Measurements from ENCODE around the gene HBG2. TPM values are rescaled to one million over a fixed set of nuclear protein-coding genes. Genes with fewer than 3 reads are reported as not detected.
"Not testable (repeated sequence)": the region's sequence is repeated elsewhere in the genome, so short reads cannot be mapped to it uniquely, and the experiment has no call there.

Gene HBG2
- total RNA-seq, 1 donor from 2014 or later = not detected

DNA sequence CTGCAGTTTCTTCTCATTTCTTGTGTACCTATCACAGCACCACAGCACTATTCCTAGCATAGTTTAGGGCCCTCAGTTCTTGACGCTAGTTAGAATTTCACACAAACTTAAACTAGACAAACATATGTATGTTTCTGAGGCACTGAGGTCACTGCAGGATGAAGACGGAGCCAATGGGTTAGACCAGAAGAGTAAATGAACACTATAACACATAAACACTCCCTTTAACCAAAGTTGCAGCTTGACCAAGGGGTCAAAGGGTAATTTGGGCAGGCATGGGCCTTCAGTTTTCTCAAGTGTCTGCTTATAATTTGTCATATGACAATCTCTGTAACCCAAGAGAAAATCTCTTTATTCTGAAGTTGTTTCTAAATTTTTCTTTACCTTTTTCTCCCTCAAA is 28.0 kb upstream of the HBG2 start:
- intact Hi-C loops (cut with micrococcal nuclease) = no loop called here

DNA sequence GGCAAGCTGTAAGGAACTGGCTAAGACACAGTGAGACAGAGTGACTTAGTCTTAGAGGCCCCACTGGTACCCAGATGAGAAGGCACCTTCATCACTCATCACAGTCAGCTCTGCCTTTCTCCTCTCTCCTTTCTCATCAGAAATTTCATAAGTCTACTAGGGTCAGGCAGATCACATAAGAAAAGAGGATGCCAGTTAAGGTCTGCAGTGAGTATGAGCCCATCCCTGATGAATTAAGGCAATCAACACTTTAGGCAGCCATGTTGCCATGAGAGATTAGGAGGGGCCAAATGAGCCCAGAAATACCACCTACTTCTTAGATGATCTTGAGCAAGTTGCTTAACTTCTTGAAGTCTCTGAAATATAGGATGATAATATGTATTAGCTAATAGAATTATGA is 27.0 kb upstream of the HBG2 start:
- intact Hi-C loops (cut with micrococcal nuclease) = no loop called here

DNA sequence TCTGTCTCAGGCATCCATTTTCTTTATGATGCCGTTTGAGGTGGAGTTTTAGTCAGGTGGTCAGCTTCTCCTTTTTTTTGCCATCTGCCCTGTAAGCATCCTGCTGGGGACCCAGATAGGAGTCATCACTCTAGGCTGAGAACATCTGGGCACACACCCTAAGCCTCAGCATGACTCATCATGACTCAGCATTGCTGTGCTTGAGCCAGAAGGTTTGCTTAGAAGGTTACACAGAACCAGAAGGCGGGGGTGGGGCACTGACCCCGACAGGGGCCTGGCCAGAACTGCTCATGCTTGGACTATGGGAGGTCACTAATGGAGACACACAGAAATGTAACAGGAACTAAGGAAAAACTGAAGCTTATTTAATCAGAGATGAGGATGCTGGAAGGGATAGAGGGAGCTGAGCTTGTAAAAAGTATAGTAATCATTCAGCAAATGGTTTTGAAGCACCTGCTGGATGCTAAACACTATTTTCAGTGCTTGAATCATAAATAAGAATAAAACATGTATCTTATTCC is 26.1 kb upstream of the HBG2 start:
- intact Hi-C loops (cut with micrococcal nuclease) = no loop called here

DNA sequence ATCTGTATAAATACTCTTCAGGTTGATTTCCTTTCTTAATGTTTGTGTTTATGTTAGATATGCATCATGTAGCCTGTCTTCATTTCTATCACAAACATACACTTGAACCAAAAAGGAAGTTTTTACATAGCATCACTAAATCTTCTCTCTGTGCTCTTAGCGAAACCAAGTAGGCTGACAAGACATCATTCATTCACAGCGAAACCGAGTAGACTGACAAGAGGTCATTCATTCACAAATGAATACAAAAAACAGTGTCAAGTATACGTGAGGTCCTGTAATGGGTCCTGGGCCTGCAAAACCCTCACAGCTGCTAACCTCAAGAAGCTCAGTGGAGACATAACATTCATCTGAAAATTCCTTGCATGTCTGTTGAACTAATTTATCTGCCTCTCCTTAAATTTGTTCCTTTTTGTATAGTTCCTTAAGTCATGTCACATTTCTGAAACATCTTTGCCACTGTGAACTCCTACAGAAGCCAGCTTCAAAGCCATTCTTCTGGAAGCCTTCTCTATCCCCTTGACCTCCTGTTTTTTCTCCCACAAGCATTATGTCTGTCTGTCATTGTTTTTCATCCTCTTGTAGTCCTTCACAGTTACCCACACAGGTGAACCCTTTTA is 25.0 kb upstream of the HBG2 start:
- intact Hi-C loops (cut with micrococcal nuclease) = no loop called here

DNA sequence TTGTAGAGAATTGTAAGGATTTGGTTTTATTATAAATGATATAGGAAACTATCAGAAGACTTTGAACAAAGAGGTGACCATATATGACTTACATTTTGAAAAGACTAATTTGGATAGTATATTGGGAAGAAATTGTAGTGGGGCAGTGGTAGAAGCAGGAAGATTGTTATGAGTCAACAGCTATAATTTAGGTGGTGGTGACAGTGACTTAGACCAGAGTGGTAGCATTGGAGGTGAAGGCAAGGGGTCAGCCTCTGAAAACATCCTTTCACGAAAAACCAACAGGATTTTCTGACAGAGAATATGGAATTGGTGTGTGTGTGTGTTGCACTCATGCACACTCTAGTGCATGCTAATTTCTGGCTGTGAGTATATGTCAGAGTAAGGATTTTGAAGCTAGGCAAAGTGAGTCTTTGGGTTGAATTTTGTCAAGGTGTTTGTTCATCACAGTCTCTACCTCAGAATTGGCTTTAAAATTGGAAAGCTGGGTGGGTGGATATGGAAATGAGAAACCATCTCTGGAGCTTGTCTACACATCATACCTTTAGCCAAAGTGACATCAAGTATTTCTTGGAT is 23.3 kb upstream of the HBG2 start:
- intact Hi-C loops (cut with micrococcal nuclease) = no loop called here

DNA sequence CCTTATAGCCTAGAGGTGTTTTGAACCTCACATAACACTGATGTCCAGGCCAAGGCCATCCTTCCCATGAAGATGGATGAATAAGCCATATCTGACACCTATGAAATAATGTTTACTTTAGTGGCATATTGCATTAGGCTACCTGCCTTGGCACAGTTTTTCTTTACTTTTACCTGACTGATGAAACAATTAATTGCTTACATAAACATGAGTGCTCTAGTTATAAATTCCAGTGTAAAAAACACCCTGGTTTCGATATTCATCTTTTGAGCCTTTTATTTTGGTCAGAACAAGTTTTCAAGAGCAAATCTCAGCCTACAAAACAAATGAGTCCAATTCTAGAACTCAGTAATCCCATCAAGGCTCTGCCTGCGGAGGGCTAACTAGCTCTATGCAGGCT is 22.1 kb upstream of the HBG2 start:
- intact Hi-C loops (cut with micrococcal nuclease) = no loop called here

DNA sequence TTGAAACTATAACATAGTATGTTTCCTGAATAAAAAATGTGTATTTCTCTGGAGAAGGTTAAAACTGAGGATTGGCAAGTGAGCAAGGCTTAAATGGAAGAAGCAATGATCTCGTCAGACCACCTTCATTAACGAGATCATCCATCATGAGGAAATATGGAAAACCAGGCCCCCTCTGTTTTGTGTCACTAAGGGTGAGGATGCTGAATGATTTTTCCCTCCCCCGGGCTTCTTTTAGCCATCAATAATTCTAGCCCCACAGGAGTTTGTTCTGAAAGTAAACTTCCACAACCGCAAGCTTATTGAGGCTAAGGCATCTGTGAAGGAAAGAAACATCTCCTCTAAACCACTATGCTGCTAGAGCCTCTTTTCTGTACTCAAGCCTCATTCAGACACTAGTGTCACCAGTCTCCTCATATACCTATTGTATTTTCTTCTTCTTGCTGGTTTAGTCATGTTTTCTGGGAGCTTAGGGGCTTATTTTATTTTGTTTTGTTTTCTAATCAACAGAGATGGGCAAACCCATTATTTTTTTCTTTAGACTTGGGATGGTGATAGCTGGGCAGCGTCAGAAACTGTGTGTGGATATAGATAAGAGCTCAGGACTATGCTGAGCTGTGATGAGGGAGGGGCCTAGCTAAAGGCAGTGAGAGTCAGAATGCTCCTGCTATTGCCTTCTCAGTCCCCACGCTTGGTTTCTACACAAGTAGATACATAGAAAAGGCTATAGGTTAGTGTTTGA is 21.0 kb upstream of the HBG2 start:
- intact Hi-C loops (cut with micrococcal nuclease) = no loop called here

DNA sequence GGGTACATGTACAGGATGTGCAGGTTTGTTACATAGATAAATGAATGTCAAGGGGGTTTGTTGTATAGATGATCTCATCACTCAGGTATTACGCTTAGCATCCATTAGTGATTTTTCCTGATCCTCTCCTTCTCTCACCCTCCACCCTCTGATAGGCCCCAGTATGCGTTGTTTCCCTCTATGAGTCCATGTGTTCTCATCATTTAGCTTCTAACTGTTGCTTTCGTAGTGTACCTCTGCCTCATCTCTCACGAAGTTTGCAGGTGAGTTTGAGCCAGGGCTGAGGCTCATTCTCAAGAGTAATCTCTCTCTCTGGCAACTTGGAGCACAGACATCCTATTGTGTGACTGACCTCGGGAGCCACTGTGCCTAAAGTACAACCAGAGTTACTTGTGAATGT is 19.8 kb upstream of the HBG2 start:
- intact Hi-C loops (cut with micrococcal nuclease) = no loop called here

DNA sequence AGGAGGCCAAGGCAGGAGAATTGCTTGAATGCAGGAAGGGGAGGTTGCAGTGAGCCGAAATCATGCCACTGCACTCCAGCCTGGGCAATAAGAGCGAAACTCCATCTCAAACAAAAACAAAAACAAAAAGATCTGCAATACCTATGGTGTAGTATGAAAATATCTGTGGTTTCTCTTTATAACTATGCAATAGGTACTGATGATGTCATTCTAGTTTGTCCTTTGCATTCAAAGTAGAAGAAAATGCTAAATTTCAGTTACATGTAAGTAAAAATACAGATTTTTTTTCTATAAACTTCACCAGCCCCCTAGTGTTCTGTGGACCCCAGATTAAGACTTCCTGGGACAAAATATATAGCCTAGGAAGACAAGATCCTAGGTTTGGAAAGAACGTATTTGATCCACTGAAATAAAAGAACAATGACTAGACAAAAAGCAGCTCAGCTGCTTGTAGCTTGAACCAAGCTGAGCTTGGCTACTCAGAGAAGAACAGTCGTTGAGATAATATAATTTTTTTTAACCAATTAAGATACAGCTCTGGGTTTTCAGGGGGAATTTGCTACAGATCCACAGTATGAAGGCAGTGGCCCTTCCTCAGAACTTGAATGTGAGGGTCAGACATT is 17.9 kb upstream of the HBG2 start:
- intact Hi-C loops (cut with micrococcal nuclease) = no loop called here

DNA sequence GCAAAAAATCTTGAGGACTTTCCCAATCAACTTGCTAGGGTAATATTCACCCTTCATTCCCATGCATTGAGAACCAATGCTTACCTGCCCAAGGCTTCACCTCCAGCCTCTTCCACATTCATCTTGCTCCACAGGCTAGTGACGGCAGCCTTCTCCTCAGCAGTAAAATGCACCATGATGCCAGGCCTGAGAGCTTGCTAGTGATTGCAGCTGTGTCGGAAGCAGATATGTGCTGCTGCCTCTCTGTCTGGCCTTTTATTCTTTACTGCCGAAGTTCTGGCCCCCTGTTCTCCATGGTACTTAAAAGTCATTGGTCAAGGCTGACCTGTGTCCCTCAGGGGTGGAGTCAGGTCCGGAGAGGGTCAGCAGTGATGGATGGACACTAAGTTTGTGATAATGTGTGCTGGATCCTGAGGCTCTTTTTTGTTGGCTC is 15.2 kb upstream of the HBG2 start, which contains the start of gene HBE1:
HBE1 (minus strand) TSS at position 231 of the 433 bp plus-strand sequence; CDS start at position 176, 55 bp downstream.
- intact Hi-C loops (cut with micrococcal nuclease) = no loop called here

DNA sequence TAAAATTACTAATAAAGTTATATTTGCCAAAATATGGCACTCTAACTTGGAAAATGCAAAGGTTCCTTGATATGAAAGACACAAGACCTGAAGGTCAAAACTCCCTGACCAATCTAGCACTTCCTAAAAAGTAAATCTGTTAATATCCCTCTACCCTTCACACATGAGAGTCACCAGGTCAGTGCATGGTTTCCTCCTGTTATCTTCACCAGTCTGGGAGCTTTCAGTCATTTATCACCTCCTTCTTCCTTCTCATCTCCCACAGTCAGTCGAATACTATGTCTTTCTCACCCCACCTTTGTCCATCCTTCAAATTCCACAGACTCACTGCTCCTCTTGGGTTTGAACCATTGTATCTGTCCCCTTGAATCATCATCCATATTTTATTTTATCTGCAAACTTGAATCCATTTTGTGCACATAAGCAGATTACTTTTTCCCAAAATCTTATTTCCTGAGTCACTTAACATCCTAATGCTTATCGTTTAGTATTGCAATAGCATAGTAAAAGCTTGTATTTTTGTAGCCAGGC is 12.5 kb upstream of the HBG2 start:
- intact Hi-C loops (cut with micrococcal nuclease) = no loop called here

DNA sequence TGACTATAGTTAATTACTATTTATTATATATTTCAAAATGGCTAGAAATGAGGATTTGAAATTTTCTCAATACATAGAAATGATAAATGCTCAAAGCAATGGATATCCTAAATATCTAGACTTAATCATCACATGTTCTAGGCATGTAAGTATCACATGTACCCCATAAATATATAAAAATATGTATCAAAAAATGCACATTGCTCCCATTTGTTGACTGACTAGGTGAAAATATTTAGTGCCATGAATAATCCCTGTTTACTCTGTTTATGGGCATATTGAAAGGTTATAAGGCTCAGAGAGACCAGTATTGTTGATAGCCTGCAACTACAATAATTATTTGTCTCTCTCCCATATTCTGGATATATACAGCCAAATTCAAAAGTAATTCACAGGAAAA is 12.0 kb upstream of the HBG2 start:
- intact Hi-C loops (cut with micrococcal nuclease) = no loop called here

DNA sequence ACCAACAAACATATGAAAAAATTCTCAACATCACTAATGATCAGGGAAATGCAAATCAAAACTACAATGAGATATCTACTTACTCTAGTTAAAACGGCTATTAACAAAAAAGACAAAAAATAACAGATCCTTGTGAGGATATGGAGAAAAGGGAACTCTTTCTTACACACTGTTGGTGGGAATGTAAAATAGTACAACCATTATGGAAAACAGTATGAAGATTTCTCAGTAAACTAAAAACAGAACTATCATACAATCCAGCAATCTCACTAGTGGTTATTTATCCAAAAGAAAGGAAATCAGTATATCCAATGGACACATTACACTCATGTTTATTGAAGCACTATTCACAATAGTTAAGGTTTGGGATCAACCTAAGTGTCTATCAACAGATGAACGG is 11.3 kb upstream of the HBG2 start:
- intact Hi-C loops (cut with micrococcal nuclease) = no loop called here

DNA sequence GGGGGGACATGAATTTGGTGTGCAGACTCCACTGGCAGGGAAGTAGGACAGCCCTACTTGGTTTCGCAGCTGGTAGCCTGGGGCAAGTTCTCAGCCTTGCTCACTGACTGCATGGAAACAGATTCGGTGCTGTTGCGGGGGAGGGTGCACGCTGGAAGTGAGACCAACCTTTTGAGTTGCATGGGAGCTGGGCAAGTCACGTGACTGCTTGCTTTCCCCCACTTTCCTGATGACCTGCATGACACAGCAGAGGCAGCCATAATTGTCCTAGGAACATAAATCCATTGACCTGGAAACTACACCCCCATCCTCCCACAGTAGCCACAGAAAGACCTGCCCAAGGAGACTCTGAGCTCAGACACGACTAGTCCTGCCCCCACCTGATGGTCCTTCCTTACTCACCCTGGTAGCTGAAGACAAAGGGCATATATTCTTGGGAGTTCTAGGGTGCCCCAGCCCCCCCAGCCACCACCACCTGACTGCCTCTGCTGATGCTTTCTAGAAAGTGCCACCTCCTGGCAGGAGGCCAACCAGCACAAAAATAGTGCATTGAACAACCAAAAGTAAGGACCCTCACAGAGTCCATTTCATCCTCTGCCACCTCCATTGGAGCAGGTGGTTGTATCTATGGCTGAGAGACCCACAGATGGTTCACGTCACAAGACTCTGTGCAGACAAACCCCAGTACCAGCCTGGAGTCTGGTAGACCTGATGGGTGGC is 4.1 kb upstream of the HBG2 start:
- intact Hi-C loops (cut with micrococcal nuclease) = no loop called here

DNA sequence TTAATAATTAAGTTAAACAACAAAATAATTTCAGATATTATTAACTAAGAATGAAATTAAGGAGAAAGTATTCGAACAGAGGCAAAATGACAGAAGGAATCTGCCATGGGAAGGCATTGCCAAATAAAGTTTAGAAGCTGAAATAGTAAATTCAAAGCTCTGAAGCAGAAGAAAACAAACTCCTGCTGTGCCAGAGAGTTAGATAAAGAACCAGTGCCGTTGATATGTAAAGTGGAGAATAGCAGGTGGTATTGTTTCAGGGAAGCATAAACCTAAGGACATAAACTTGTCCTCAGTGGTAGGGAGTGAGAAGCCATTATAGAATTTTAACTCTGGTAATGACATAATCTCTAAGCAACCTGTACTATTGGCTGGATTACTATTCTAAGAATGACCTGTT is 2.7 kb upstream of the HBG2 start:
- intact Hi-C loops (cut with micrococcal nuclease) = no loop called here

DNA sequence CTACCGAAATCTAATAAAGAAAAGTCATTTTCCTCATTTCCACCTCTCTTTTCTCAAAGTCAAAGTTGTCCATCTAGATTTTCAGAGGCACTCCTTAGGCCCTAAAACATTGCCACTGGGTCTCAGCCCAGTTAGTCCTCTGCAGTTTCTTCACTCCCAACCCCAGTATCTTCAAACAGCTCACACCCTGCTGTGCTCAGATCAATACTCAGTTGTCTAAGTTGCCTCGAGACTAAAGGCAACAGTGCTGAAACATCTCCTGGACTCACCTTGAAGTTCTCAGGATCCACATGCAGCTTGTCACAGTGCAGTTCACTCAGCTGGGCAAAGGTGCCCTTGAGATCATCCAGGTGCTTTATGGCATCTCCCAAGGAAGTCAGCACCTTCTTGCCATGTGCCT is 558 bp downstream of the HBG2 start:
- intact Hi-C loops (cut with micrococcal nuclease) = not testable (repeated sequence)

DNA sequence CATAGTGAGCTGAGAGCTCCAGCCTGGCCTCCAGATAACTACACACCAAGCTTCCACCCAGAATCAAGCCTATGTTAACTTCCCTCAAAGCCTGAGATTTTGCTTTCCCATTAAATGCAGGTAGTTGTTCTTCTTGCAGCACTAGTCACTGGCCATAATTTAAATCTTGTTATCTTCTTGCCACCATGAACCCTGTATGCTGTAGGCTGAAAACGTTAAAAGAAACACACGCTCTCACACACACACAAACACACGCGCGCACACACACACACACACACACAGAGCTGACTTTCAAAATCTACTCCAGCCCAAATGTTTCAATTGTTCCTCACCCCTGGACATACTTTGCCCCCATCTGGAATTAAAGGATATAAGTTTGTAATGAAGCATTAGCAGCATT is 1.1 kb downstream of the HBG2 start:
- intact Hi-C loops (cut with micrococcal nuclease) = not testable (repeated sequence)

DNA sequence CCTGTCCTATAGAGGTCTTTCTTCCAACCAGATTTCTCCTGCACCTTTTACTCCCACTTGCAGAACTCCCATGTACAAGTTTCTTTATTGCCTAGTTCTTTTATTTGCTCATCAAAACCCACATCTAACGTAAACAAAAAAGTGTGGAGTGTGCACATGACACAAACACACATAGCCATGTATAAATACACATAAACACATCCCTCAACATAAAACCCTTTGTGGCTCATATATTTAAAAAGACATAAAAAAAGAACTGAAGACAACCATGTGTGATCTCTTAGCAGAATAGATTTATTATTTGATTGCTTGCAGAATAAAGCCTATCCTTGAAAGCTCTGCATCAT is 1.7 kb downstream of the HBG2 start:
- intact Hi-C loops (cut with micrococcal nuclease) = no loop called here

DNA sequence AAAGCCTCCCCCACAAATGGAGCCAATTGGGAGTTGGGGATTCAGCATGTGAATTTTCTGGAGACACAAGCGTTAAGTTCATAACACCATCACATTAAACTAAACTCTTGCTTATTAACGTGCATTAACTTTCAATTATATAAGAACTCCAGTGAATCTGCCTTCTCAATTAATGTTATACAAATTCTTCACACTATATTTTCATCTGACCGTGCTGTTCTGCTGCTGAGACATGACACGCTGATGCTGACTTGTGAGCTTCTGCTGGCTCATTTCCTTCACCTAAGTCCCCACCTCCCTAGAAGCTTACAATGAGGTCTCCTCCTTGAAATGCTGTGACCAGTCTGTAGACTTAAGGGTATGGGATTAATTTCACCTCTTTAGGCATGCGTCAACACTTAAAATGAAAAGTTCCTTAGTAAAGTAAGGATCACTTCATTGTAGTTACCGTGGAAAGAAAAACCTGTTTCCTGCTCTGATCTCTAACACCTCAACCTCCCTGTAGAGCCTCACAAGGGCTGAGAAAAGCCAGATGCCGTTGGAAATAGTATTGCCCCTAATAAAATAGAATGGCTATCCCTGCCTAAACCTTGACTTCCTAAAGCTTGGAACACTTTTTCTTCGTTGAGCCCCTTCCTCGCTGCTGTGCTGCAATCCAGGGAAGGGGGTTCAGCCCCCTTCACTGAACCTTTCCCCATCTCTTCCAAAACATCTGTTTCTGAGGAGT is 2.2 kb downstream of the HBG2 start:
- intact Hi-C loops (cut with micrococcal nuclease) = no loop called here

DNA sequence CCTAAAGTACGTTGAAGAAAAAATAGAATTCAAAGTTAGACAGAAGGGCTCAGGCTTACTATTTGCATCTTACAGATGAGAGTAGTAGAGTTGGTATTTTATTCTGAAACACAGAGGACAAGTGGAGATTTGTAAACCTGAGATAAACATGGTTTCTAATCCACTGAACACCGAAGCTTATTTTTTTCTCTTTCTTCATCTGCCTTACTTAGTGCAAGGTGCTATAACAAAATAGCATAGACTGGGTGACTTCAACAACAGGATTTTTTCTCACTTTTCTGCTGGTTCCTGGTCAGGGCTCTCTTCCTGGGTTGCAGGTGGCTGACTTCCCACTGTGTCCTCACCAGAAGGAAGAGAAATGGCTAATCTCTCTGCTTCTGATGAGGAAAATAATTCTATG is 2.8 kb downstream of the HBG2 start:
- intact Hi-C loops (cut with micrococcal nuclease) = no loop called here
